HepG2 (cell line): ENCODE measurements around the gene ZNF467. TPM values are rescaled to one million over a fixed set of nuclear protein-coding genes. Genes with fewer than 3 reads are reported as not detected.

Experiments
- ATAC-seq: fragments of 200-7000 bp; cut with Tn5 transposase; 3 replicates; pipeline ENCODE4 v1.9.1; 2020; ENCODE audit warnings: mild to moderate bottlenecking, moderate library complexity
- BruUV-seq: library from RNA; stranded (reverse); fragments of 400-500 nt; replicated peaks from 2 replicates; lab custom pipeline; 2021; lab: Mats Ljungman, UMichigan
- CTCF ChIA-PET: fragments of 300-600 bp; formaldehyde crosslinking; extraction: SDS; loops from one replicate; lab custom pipeline; 2021; ENCODE audit warnings: low total read pairs, inconsistent platforms, low intra/inter-chr PET ratio; lab: Yijun Ruan, JAX
- POLR2A ChIA-PET: fragments of 350-600 bp; sonication (Branson Sonifier 250); formaldehyde crosslinking; loops from one replicate; lab custom pipeline; 2020; ENCODE audit warnings: antibody characterized with exemption, inconsistent platforms; lab: Yijun Ruan, JAX
- DNase-seq: peaks from one replicate; pipeline ENCODE4 v3.0.0-alpha.2; 2015; ENCODE audit warnings: low spot score
- FAIRE-seq: peaks from 3 replicates; lab custom pipeline; 2011; peaks lifted over from hg19 to GRCh38; lab: Jason Lieb, UNC
- H2AFZ ChIP-seq: one replicate; pipeline ENCODE4 v1.6.1; 2011; ENCODE audit warnings: low read length, inconsistent platforms
- H3K27ac ChIP-seq: fragments of 300-600 bp; 3 replicates; pipeline ENCODE4 v1.8.0; 2011; ENCODE audit warnings: mixed run types, mild to moderate bottlenecking, mixed read lengths, low read length, inconsistent platforms; ENCODE audit not compliant: insufficient read depth; ENCODE audit errors: extremely low read length
- H3K27me3 ChIP-seq, 2 experiments: fragments of 200-600 bp in 1 of 2; 2 replicates in 1 of 2; 3 replicates in 1 of 2; pipeline versions ENCODE4 v1.6.0 to v1.8.0; 2011; ENCODE audit warnings: low read length in 2 of 2, mild to moderate bottlenecking in 2 of 2, moderate library complexity in 2 of 2, inconsistent platforms in 1 of 2; ENCODE audit not compliant: insufficient read depth in 2 of 2, control insufficient read depth in 1 of 2
- H3K36me3 ChIP-seq, 2 experiments: fragments of 200-600 bp in 1 of 2; replicated peaks in 1 of 2; 2 replicates in 1 of 2; 3 replicates in 1 of 2; pipeline versions ENCODE4 v1.5.1 to v1.8.0; 2011; ENCODE audit warnings: low read length in 2 of 2, inconsistent platforms in 1 of 2; ENCODE audit not compliant: insufficient read depth in 2 of 2, control insufficient read depth in 1 of 2
- H3K4me1 ChIP-seq: 2 replicates; pipeline ENCODE4 v1.5.1; 2012; ENCODE audit warnings: low read length, inconsistent platforms; ENCODE audit not compliant: insufficient read depth
- H3K4me2 ChIP-seq: 2 replicates; pipeline ENCODE4 v1.6.0; 2011; ENCODE audit warnings: low read depth, low read length, inconsistent platforms
- H3K4me3 ChIP-seq, 3 experiments: fragments of 200-600 bp in 1 of 3; sonication (generic), shearing (Covaris generic) in 1 of 3; replicated peaks in 1 of 3; 2 replicates each; pipeline ENCODE4 v1.5.1; 2011 to 2016; ENCODE audit warnings: low read length in 3 of 3, inconsistent platforms in 2 of 3, low read depth in 2 of 3, mild to moderate bottlenecking in 2 of 3, control low read depth in 1 of 3, mixed read lengths in 1 of 3; ENCODE audit not compliant: insufficient read depth in 1 of 3
- H3K79me2 ChIP-seq: one replicate; pipeline ENCODE4 v1.6.1; 2011; ENCODE audit warnings: low read length, inconsistent platforms; ENCODE audit not compliant: insufficient read depth
- H3K9ac ChIP-seq: 2 replicates; pipeline ENCODE4 v1.6.0; 2011; ENCODE audit warnings: mild to moderate bottlenecking, low read depth, low read length, inconsistent platforms; ENCODE audit not compliant: insufficient read depth
- H3K9me3 ChIP-seq: 2 replicates; pipeline ENCODE4 v1.5.1; 2012; ENCODE audit warnings: mild to moderate bottlenecking, low read length
- H4K20me1 ChIP-seq: 2 replicates; pipeline ENCODE4 v1.6.0; 2011; ENCODE audit warnings: inconsistent platforms, mild to moderate bottlenecking, low read length, moderate library complexity; ENCODE audit not compliant: insufficient read depth
- HCFC1 ChIP-seq: fragments of 150-350 bp; IDR thresholded peaks from 2 replicates; pipeline ENCODE4 v1.6.1; 2014; ENCODE audit warnings: low read depth, low read length
- XRCC5 ChIP-seq: fragments of 200-400 bp; formaldehyde crosslinking; optimal IDR thresholded peaks from 2 replicates; pipeline ENCODE3; 2017; ENCODE audit warnings: mild to moderate bottlenecking, low read length
- ZNF547 ChIP-seq: sonication (generic); formaldehyde crosslinking; IDR thresholded peaks from 2 replicates; pipeline ENCODE4 v1.5.1; 2020; ENCODE audit warnings: mild to moderate bottlenecking, missing genetic modification reagents
- ZNF839 ChIP-seq: sonication (generic); formaldehyde crosslinking; IDR thresholded peaks from 2 replicates; pipeline ENCODE4 v1.4.0; 2020; ENCODE audit warnings: missing genetic modification reagents, mild to moderate bottlenecking, borderline replicate concordance
- WGBS: methylation state at CpG from one replicate; pipeline ENCODE4 v1.1.6; 2017; ENCODE audit warnings: low lambda C conversion rate; 5-methylcytosine and 5-hydroxymethylcytosine counted together
- in situ Hi-C: cut with HindIII; loops from 2 replicates; pipeline ENCODE4 v1.10.0; 2017; ENCODE audit warnings: low pct_unique_long_range_greater_than_20kb; ENCODE audit not compliant: extremely low pct_ligation_motif_present
- intact Hi-C: fragments of 100-400 bp; cut with micrococcal nuclease; formaldehyde crosslinking; loops from one replicate; pipeline ENCODE4 v1.10.0; 2022; ENCODE audit not compliant: unreplicated experiment
- polyA plus RNA-seq, 8 experiments: library from polyadenylated mRNA; depleted of rRNA in 3 of 8; stranded (reverse) in 7 of 8; unstranded in 1 of 8; fragments of >200 nt; fragmentation: Illumina TruSeq in 4 of 8; extraction: Trizol in 4 of 8; gene quantifications; 2 replicates each; pipeline versions ENCODE4 v1.2.1 to v1.2.3, GENCODE V29; 2011 to 2016; ENCODE audit warnings: low read depth in 4 of 8, missing spikeins in 1 of 8, mixed read lengths in 1 of 8; ENCODE audit not compliant: insufficient read depth in 1 of 8
- total RNA-seq, 5 experiments: library from RNA; depleted of rRNA; stranded (reverse); fragments of >200 nt; fragmentation: Illumina TruSeq; extraction: Trizol; gene quantifications; 2 replicates each; pipeline ENCODE4 v1.2.3, GENCODE V29; 2016; ENCODE audit warnings: low read depth in 1 of 5
- TF ChIP-seq, protein P1 (sequence below): sonication (generic); formaldehyde crosslinking; IDR thresholded peaks from 2 replicates; pipeline ENCODE4 v1.5.1; 2020; ENCODE audit warnings: mild to moderate bottlenecking, missing genetic modification reagents, borderline replicate concordance

Gene ZNF467
- total and polyA plus RNA-seq, 2 of the 13 experiments (the other 11 are each of a cell fraction or from before 2014, with no cell fraction given) = 0.03 TPM; not detected in 1

DNA sequence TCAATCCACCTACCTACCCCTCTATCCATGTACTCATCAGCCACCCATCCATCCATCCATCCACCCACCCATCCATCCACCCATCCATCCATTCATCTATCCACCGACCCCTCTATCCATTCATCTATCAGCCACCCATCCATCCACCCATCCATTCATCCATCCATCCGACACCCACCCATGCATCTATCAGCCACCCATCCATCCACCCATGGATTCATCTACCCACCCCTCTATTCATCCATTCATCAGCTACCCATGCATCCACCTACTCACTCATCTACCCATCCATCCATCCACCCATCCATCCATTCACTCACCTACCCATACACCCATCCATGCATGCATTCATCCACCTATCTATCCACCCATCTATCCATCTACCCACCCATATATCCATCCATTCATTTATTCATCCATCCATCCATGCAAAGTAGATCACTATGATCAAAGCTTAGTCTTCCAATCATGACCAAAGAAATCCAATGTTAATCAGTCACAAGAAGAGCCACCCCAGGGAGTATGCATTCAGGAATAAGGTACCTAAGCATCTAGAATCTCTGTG lies 27.7 kb upstream of the ZNF467 start:
- Histone ChIP-seq H3K36me3 (no peaks in the 10 kb centered on the region), H3K4me1 (no peaks in the 10 kb centered on the region), H3K27me3 (no peaks in the 10 kb centered on the region), H3K27ac (no peak overlapping the region), H2AFZ (no peak overlapping the region), H4K20me1 (no peaks in the 10 kb centered on the region), H3K79me2 (no peaks in the 10 kb centered on the region), H3K9ac (no peak overlapping the region), H3K4me2 (no peak overlapping the region), H3K9me3 (no peaks in the 10 kb centered on the region), H3K4me3 (no peak overlapping the region)
- in situ Hi-C loops (no loop called here), intact Hi-C loops (no loop called here)
- ATAC-seq = no peak
- no peak for TF ChIP-seq ZNF839
- TF ChIP-seq, protein P1, sequence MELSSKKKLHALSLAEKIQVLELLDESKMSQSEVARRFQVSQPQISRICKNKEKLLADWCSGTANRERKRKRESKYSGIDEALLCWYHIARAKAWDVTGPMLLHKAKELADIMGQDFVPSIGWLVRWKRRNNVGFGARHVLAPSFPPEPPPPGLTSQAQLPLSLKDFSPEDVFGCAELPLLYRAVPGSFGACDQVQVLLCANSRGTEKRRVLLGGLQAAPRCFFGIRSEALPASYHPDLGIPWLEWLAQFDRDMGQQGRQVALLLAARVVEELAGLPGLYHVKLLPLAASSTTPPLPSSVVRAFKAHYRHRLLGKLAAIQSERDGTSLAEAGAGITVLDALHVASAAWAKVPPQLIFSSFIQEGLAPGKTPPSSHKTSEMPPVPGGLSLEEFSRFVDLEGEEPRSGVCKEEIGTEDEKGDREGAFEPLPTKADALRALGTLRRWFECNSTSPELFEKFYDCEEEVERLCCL = no peak
- CTCF ChIA-PET = no interaction called here
- no TSS peak for BruUV-seq
- no peak for DNase-seq
- no peak for FAIRE-seq
- WGBS = 45% methylated on average over 2 of the region's 2 CpGs
- POLR2A ChIA-PET = no interaction called here

GRCh38 chr7:149800169-149800555 lies 26.8 kb upstream of the ZNF467 start:
- in situ Hi-C loops = no loop called here
- BruUV-seq = no TSS peak
- no peak overlapping the region for H2AFZ ChIP-seq
- no peak overlapping the region for H3K4me3 ChIP-seq
- H3K9me3 ChIP-seq = no peaks in the 10 kb centered on the region
- no peaks in the 10 kb centered on the region for H3K4me1 ChIP-seq
- FAIRE-seq (no peak), DNase-seq (no peak), ATAC-seq (no peak)
- CTCF ChIA-PET = no interaction called here
- 73% methylated on average over 10 of the region's 13 CpGs for WGBS
- POLR2A ChIA-PET = no interaction called here
- TF ChIP-seq ZNF547 (CRISPR knock-in tag) (no peak), HCFC1 (no peak), XRCC5 (no peak)
- H3K79me2 ChIP-seq = no peaks in the 10 kb centered on the region
- H3K36me3 ChIP-seq = no peaks in the 10 kb centered on the region
- no peak overlapping the region for H3K27ac ChIP-seq
- no peak overlapping the region for H3K9ac ChIP-seq
- H3K27me3 ChIP-seq = no peaks in the 10 kb centered on the region
- H3K4me2 ChIP-seq = no peak overlapping the region
- H4K20me1 ChIP-seq = no peaks in the 10 kb centered on the region
- intact Hi-C loops = loop anchor here (1.0 kb wide), 1 partner anchor 47 kb away; no protein-coding TSS in a partner anchor
